ENCODE measurements around the gene CEBPA. TPM values are rescaled to one million over a fixed set of nuclear protein-coding genes. Genes with fewer than 3 reads are reported as not detected.

CEBPA gene
- total RNA-seq, 1 experiment from 2014 or later = 3.2 TPM

DNA sequence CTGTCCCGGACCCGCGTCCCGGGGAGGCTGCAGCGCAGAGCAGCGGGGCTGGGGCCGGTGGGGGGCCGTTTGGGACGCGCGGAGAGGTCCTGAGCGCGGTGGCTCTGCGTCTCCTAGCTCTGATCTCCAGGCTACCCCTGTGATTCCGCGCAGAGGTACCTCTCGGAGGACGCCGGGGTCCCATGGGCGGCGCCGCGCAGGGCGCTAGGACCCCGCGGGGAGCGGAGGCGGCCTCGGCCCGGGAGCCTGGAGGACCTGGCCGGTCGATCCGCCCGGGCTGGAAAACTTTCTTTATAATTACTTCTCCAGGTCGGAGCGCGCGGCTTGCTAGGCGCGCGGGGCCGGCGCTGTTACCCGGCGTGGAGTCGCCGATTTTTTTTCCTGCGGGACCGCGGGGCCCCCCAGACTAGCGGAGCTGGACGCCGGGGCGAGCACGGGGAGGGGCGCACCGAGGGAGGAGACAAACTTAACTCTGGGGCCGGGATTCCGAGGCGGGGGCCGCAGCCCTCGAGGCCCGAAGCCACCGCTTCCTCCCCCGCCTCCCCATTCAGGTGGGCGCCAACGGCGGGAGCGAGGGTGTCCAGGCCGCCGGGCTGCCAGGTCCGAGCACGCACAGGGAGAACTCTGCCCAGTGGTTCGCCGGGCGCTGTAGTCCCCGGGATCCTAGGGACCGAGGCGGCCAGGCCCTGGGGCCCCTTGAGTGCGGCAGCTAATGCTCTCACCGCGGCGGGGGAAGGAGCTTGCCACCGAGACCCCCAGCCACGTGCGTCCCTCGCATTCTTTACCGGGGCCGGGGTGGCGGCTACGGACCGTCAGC is 848 bp upstream of the CEBPA start:
- peak overlapping the region; percentile 67 to 79 for H3K4me3 Mint-ChIP-seq
- Histone ChIP-seq H2AK5ac (ENCODE audit: insufficient read length, low read length) (no peak overlapping the region), H3K4me1 (ENCODE audit: insufficient read depth, low read length) (no peaks in the 10 kb centered on the region), H2BK15ac (ENCODE audit: low read depth, low read length) (no peak overlapping the region), H3K9ac (ENCODE audit: extremely low read depth, insufficient read length, low read length) (no peak overlapping the region), H3K4me2 (ENCODE audit: insufficient read depth, insufficient read length, low read length) (peak overlapping the region; percentile 40), H3K9me3 (ENCODE audit: control insufficient read depth, low read depth, low read length) (no peaks in the 10 kb centered on the region), H4K8ac (replicated peaks; ENCODE audit: insufficient read length, low read depth, low read length) (no peak overlapping the region), H3K27ac (ENCODE audit: insufficient read length, low read depth, low read length) (no peak overlapping the region), H2BK12ac (ENCODE audit: insufficient read length, low read depth, low read length) (no peak overlapping the region), H2BK120ac (ENCODE audit: low read depth, low read length, poor library complexity, severe bottlenecking) (no peak overlapping the region), H4K20me1 (ENCODE audit: control insufficient read depth, insufficient read depth, insufficient read length) (no peaks in the 10 kb centered on the region), H3K23ac (ENCODE audit: insufficient read length, low read depth, low read length) (no peak overlapping the region), H3K18ac (ENCODE audit: insufficient read length, low read depth, low read length) (peak overlapping the region; percentile 74), H3K4ac (ENCODE audit: low read depth, low read length) (no peak overlapping the region), H2BK20ac (ENCODE audit: low read depth, low read length, poor library complexity, severe bottlenecking) (no peak overlapping the region), H2AFZ (ENCODE audit: low read length) (no peak overlapping the region), H3K79me1 (ENCODE audit: insufficient read depth, low read depth, low read length, poor library complexity, severe bottlenecking) (no peaks in the 10 kb centered on the region), H3K27me3 (ENCODE audit: insufficient read depth, low read length) (peaks cover 18% of the 10 kb centered on the region; the same call in 1 of the 2 replicates), H4K91ac (ENCODE audit: insufficient read length, low read depth, low read length) (no peak overlapping the region), H3K56ac (ENCODE audit: insufficient read length, low read depth, low read length) (no peak overlapping the region), H3T11ph (ENCODE audit: low read length) (no peak overlapping the region), H3K79me2 (ENCODE audit: insufficient read depth, low read length) (no peaks in the 10 kb centered on the region), H2BK5ac (ENCODE audit: insufficient read length, low read length) (no peak overlapping the region), H3K23me2 (ENCODE audit: insufficient read length, low read depth, low read length, poor library complexity, severe bottlenecking) (peaks cover 3% of the 10 kb centered on the region), H4K5ac (ENCODE audit: insufficient read length, low read depth, low read length) (no peak overlapping the region), H3K14ac (ENCODE audit: insufficient read depth, low read length) (peak overlapping the region; percentile 67)
- peak; percentile 66 for DNase-seq
- peaks cover 20 to 23% of the 10 kb centered on the region in 2 experiments for H3K4me1 Mint-ChIP-seq
- peaks cover 0 to 7% (median 0%) of the 10 kb centered on the region in 3 experiments; a peak in 1 of 7 replicates for H3K36me3 Mint-ChIP-seq (ENCODE audit: insufficient read depth in 1 of 3, low read depth in 3 of 3)
- H3K27ac Mint-ChIP-seq = no peak overlapping the region
- no peaks in the 10 kb centered on the region for H3K9me3 Mint-ChIP-seq
- no CpG with 5 or more reads among the region's 92 CpGs for WGBS (ENCODE audit: extremely low coverage, insufficient read length, low lambda C conversion rate)
- no peak for TF ChIP-seq CTCF (conservative IDR thresholded peaks at IDR 0.05)
- peaks cover 48% of the 10 kb centered on the region for H3K27me3 Mint-ChIP-seq (ENCODE audit: low read depth)

All from H9 (cell line).